HG03097 (cell line): Measurements from ENCODE around the gene ZNF578.
"Not testable (repeated sequence)": the region's sequence is repeated elsewhere in the genome, so short reads cannot be mapped to it uniquely, and the experiment has no call there.

Experiments
- ATAC-seq: cut with Tn5 transposase; IDR thresholded peaks from one replicate; pipeline ENCODE4 v1.9.1; 2021; ENCODE audit not compliant: unreplicated experiment, low FRiP score

Gene ZNF578

DNA sequence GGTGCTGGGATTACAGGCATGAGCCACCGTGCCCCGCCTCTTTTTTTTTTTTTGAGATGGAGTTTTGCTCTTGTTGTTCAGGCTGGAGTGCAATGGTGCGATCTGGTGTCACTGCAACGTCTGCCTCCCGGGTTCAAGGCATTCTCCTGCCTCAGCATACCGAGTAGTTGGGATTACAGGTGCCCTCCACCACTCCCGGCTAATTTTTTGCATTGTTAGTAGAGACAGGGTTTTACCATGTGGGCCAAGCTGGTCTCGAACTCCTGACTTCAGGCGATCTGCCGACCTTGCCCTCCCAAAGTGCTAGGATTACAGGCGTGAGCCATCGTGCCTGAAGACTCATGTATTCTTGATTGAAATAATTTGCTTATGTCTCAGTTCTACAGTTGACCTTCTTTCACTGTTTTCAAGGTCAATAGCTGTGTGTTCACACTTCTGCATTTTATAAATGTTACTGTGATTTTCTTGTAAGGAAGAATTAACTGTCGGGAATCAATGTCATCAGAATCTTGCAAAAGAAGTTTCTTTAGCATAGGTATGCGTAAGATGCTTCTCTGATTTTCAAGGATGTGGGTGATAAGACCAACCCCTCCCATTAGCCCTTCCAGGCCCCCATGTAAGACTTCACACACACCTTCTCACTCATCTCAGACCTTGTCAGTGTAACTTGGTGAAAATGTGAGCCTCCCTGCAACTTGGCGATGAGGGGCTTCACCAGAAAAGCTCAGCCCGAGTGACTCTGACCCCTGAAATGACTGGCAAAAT is 104.1 kb downstream of the ZNF578 start:
- ATAC-seq = no peak

DNA sequence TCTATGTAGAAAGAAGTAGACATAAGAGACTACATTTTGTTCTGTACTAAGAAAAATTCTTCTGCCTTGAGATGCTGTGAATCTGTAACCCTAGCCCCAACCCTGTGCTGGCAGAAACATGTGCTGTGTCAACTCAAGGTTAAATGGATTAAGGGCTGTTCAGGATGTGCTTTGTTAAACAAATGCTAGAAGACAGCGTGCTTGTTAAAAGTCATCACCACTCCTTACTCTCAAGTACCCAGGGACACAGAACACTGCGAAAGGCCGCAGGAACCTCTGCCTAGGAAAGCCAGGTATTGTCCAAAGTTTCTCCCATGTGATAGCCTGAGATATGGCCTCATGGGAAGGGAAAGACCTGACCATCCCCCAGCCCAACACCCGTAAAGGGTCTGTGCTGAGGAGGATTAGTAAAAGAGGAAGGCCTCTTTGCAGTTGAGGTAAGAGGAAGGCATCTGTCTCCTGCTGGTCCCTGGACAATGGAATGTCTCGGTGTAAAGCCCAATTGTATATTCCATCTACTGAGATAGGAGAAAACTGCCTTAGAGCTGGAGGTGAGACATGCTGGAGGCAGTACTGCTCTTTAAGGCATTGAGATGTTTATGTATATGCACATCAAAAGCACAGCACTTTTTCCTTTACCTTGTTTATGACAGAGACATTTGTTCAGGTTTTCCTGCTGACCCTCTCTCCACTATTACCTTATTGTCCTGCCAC is 105.5 kb downstream of the ZNF578 start:
- ATAC-seq = not testable (repeated sequence)

DNA sequence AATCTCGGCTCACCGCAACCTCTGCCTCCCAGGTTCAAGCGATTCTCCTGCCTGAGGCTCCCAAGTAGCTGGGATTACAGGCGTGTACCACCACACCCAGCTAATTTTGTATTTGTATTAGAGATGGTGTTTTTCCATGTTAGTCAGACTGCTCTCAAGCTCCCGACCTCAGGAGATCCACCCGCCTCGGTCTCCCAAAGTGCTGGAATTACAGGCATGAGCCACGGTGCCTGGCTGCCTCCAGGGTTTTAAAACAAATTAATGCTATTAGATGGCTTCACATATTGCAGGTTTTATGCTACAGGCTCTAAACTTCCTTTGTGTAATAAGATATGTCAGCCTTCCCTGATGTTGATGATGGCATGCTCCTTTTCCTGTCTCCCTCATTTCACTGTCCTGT is 108.3 kb downstream of the ZNF578 start:
- not testable (repeated sequence) for ATAC-seq
